ENCODE results near the gene MTCP1.

DNA sequence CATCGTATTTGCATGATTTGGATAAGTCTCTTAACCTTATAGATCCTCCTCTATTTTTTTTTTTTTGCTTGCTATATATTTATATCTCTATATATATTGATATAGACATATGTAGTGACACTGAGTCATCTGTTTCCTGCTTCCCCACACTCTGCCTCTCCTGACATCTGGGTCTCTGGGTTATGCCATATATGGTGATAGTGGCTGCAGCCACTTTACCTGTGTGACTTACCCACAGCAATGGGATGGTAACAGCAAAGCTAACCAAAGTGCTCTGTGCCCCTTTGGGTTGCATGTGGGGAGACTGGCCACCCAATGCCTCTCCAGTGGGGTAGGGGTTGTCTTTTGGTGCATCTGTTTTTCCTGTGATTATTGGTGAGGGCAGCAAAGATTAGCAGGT is 14.5 kb downstream of the MTCP1 start:
- no peak for TF ChIP-seq EZH2 (IDR thresholded peaks at IDR 0.05; ENCODE audit: borderline replicate concordance, low read length)
- TF ChIP-seq CTCF (conservative IDR thresholded peaks at IDR 0.05 in 1 of 2, IDR thresholded peaks at IDR 0.05 in 1 of 2; ENCODE audit: extremely low read depth in 1 of 2, insufficient read depth in 1 of 2, low read depth in 1 of 2, low read length in 2 of 2), result no peak

Data from mammary epithelial cell (primary cell).